Endodermal cell (in vitro differentiated cells): ENCODE results near the gene PET117. TPM values are rescaled to one million over a fixed set of nuclear protein-coding genes. Genes with fewer than 3 reads are reported as not detected.
"Not testable (repeated sequence)": the region's sequence is repeated elsewhere in the genome, so short reads cannot be mapped to it uniquely, and the experiment has no call there.

Experiments used
- DNase-seq: peaks from one replicate; pipeline ENCODE4 v3.0.0-alpha.2; 2017
- H3K27ac ChIP-seq: 2 replicates; pipeline ENCODE4 v1.5.1; 2013; ENCODE audit warnings: mild to moderate bottlenecking, low read depth, low read length, moderate library complexity
- H3K27me3 ChIP-seq: 2 replicates; pipeline ENCODE4 v1.6.1; 2013; ENCODE audit warnings: mild to moderate bottlenecking, low read length, moderate library complexity; ENCODE audit not compliant: insufficient read depth, control insufficient read depth, poor library complexity, severe bottlenecking
- H3K36me3 ChIP-seq: 2 replicates; pipeline ENCODE4 v1.7.0; 2013; ENCODE audit warnings: mild to moderate bottlenecking, low read length, moderate library complexity; ENCODE audit not compliant: control insufficient read depth, insufficient read depth
- H3K4me1 ChIP-seq: one replicate; pipeline ENCODE4 v1.7.0; 2013; ENCODE audit warnings: low read length; ENCODE audit not compliant: control insufficient read depth, insufficient read depth
- H3K4me3 ChIP-seq: 2 replicates; pipeline ENCODE4 v1.5.1; 2013; ENCODE audit warnings: mild to moderate bottlenecking, low read length, moderate library complexity
- H3K9ac ChIP-seq: 2 replicates; pipeline ENCODE4 v1.6.1; 2013; ENCODE audit warnings: mild to moderate bottlenecking, low read length, moderate library complexity; ENCODE audit not compliant: poor library complexity, severe bottlenecking; ENCODE audit errors: extremely low read depth
- H3K9me3 ChIP-seq: 2 replicates; pipeline ENCODE4 v1.6.1; 2013; ENCODE audit warnings: mild to moderate bottlenecking, low read length, moderate library complexity; ENCODE audit not compliant: control insufficient read depth
- H3K27ac Mint-ChIP-seq: 2 replicates; pipeline ENCODE4 v1.8.0; 2020; ENCODE audit warnings: mixed read lengths
- H3K27me3 Mint-ChIP-seq: 2 replicates; pipeline ENCODE4 v1.8.0; 2021; ENCODE audit warnings: mild to moderate bottlenecking, mixed read lengths; ENCODE audit not compliant: insufficient read depth
- H3K36me3 Mint-ChIP-seq: 2 replicates; pipeline ENCODE4 v1.8.0; 2020; ENCODE audit warnings: low read depth, mixed read lengths
- H3K4me1 Mint-ChIP-seq: 2 replicates; pipeline ENCODE4 v1.8.0; 2020; ENCODE audit warnings: mixed read lengths
- H3K4me3 Mint-ChIP-seq: 2 replicates; pipeline ENCODE4 v1.8.0; 2020; ENCODE audit warnings: mild to moderate bottlenecking, moderate library complexity, mixed read lengths
- H3K9me3 Mint-ChIP-seq: 2 replicates; pipeline ENCODE4 v1.8.0; 2020; ENCODE audit warnings: mild to moderate bottlenecking, mixed read lengths
- CTCF ChIP-seq: fragments of 200-600 bp; sonication (generic); conservative IDR thresholded peaks from 2 replicates; pipeline ENCODE4 v1.5.0; 2021; ENCODE audit warnings: antibody characterized with exemption, mild to moderate bottlenecking
- WGBS, 2 experiments: methylation state at CpG; one replicate each; pipeline versions ENCODE4 v1.1.5 to v1.1.7; 2013; ENCODE audit warnings: missing lambda C conversion rate in 2 of 2, mixed read lengths in 1 of 2; ENCODE audit not compliant: insufficient coverage in 1 of 2, insufficient read length in 1 of 2; 5-methylcytosine and 5-hydroxymethylcytosine counted together
- total RNA-seq, 2 donors: library from RNA; stranded (reverse); fragmentation: NEBNext Ultra II Directional in 1 of 2; extraction: Animal tissue kit (Norgen Biotek cat#: 25700) in 1 of 2; gene quantifications; 2 replicates in 1 of 2; 3 replicates in 1 of 2; pipeline ENCODE4 v1.2.1, GENCODE V29; 2021

The PET117 gene
- total RNA-seq, 2 donors from 2014 or later: 34.2 to 44.4 TPM

GRCh38 chr20:18092890-18093289, 44.8 kb upstream of the PET117 start:
- Mint-ChIP-seq H3K27ac (no peak overlapping the region), H3K4me3 (no peak overlapping the region), H3K4me1 (peaks cover 19% of the 10 kb centered on the region), H3K27me3 (peaks cover 9% of the 10 kb centered on the region), H3K9me3 (no peaks in the 10 kb centered on the region), H3K36me3 (no peaks in the 10 kb centered on the region)
- Histone ChIP-seq H3K4me1 (peaks cover 10% of the 10 kb centered on the region), H3K27me3 (no peaks in the 10 kb centered on the region), H3K27ac (no peak overlapping the region), H3K9me3 (no peaks in the 10 kb centered on the region), H3K9ac (no peak overlapping the region), H3K36me3 (no peaks in the 10 kb centered on the region), H3K4me3 (no peak overlapping the region)
- TF ChIP-seq CTCF: no peak
- 87 to 95% methylated on average over 7 to 8 of the region's 8 CpGs for WGBS, 2 experiments
- peak; percentile 61 for DNase-seq

GRCh38 chr20:18093388-18093787, 44.3 kb upstream of the PET117 start:
- no peak overlapping the region for H3K27ac Mint-ChIP-seq
- no peak overlapping the region for H3K9ac ChIP-seq
- no peaks in the 10 kb centered on the region for H3K9me3 ChIP-seq
- TF ChIP-seq CTCF: no peak
- no peak for DNase-seq
- H3K9me3 Mint-ChIP-seq: no peaks in the 10 kb centered on the region
- no peak overlapping the region for H3K4me3 ChIP-seq
- peaks cover 19% of the 10 kb centered on the region for H3K4me1 Mint-ChIP-seq
- H3K27me3 ChIP-seq: no peaks in the 10 kb centered on the region
- H3K27ac ChIP-seq: no peak overlapping the region
- H3K4me1 ChIP-seq: peaks cover 10% of the 10 kb centered on the region
- no peaks in the 10 kb centered on the region for H3K36me3 Mint-ChIP-seq
- H3K36me3 ChIP-seq: no peaks in the 10 kb centered on the region
- H3K27me3 Mint-ChIP-seq: peaks cover 14% of the 10 kb centered on the region
- H3K4me3 Mint-ChIP-seq: no peak overlapping the region
- WGBS, 2 experiments: 99% methylated on average over 7 to 10 of the region's 10 CpGs

GRCh38 chr20:18094191-18094590, 43.5 kb upstream of the PET117 start:
- Mint-ChIP-seq H3K9me3 (no peaks in the 10 kb centered on the region), H3K36me3 (no peaks in the 10 kb centered on the region), H3K4me1 (peaks cover 19% of the 10 kb centered on the region), H3K4me3 (no peak overlapping the region), H3K27ac (peak overlapping the region; percentile 30), H3K27me3 (peaks cover 16% of the 10 kb centered on the region)
- TF ChIP-seq CTCF: no peak
- Histone ChIP-seq H3K9me3 (no peaks in the 10 kb centered on the region), H3K27me3 (no peaks in the 10 kb centered on the region), H3K9ac (no peak overlapping the region), H3K4me1 (peaks cover 10% of the 10 kb centered on the region), H3K27ac (no peak overlapping the region), H3K36me3 (no peaks in the 10 kb centered on the region), H3K4me3 (no peak overlapping the region)
- 72 to 75% methylated on average over 4 to 5 of the region's 5 CpGs for WGBS, 2 experiments
- DNase-seq: no peak

GRCh38 chr20:18100569-18100968, 37.1 kb upstream of the PET117 start:
- not testable (repeated sequence) for H3K4me3 ChIP-seq, H3K27me3 ChIP-seq, H3K9me3 ChIP-seq, H3K4me1 ChIP-seq, H3K27ac Mint-ChIP-seq, H3K27ac ChIP-seq, H3K36me3 ChIP-seq, H3K9me3 Mint-ChIP-seq, H3K4me3 Mint-ChIP-seq, H3K36me3 Mint-ChIP-seq, H3K9ac ChIP-seq, DNase-seq
- 95 to 96% methylated on average over 4 to 11 of the region's 11 CpGs for WGBS, 2 experiments
- H3K27me3 Mint-ChIP-seq: peaks cover 39% of the 10 kb centered on the region
- peaks cover 23% of the 10 kb centered on the region for H3K4me1 Mint-ChIP-seq
